ENCODE data around the gene CDHR1. TPM values are rescaled to one million over a fixed set of nuclear protein-coding genes. Genes with fewer than 3 reads are reported as not detected.

CDHR1 gene
- total and polyA plus RNA-seq, 7 donors, result 0.27 to 26.6 (median 2.4) TPM

DNA sequence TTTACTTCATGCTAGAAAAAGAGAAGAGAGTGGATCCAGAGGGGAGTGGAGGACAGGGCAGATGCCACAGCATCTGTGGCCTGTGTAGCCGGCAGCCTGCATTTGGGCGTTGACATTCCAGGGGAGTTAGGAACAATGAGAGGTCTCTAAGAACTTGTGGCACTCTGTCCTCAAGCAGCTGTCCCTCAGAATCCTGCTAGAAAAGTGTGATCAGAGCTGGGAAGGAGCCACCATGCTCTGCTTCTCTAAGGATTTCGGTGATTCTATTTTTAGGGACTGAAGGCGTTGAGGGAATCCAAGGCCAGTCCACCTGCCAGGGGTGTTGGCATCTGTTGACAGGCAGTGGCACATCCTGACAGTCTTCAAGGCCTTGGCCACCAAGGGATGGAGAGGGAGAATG lies 23.4 kb downstream of the CDHR1 start:
- intact Hi-C loops (cut with DNase I), result no loop called here
- TF ChIP-seq POLR2A (IDR thresholded peaks at IDR 0.05) (no peak), EP300 (IDR thresholded peaks at IDR 0.05) (no peak)
- DNase-seq, result no peak
- no peaks in the 10 kb centered on the region for H3K36me3 ChIP-seq
- 91 to 94% methylated on average over 4 of the region's 4 CpGs for WGBS, 2 donors
- H3K9me3 ChIP-seq, result no peaks in the 10 kb centered on the region
- H3K27me3 ChIP-seq, result peaks cover 0 to 5% (median 0%) of the 10 kb centered on the region in 3 donors
- H3K27ac ChIP-seq, result no peak overlapping the region
- no peaks in the 10 kb centered on the region for H3K4me1 ChIP-seq
- no peak overlapping the region for H3K4me3 ChIP-seq

DNA sequence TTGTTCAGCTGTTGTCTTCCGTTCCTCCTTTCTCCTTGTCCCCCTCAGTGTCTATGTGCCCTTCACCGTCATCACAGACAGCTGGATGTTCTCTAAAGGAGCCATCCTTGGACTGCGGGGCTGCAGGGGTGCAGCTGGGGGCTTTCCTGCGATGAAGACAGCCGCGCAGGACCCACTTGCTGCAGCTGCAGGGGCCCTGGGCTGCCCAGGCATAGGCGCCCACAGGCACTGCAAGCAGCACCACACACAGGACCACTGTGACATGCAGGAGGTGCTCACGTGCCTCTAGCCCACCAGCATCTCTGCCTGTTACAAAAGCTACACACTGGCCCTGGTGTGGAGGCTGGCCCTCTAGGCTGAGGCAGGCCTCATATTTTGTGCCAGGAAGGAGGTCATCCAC lies 27.6 kb downstream of the CDHR1 start:
- WGBS, 2 donors, result 87 to 93% methylated on average over 8 of the region's 8 CpGs
- H3K4me1 ChIP-seq, result no peaks in the 10 kb centered on the region
- H3K4me3 ChIP-seq, result no peak overlapping the region
- peaks cover 0 to 5% (median 0%) of the 10 kb centered on the region in 3 donors for H3K27me3 ChIP-seq
- H3K9me3 ChIP-seq, result no peaks in the 10 kb centered on the region
- no peak for DNase-seq
- intact Hi-C loops (cut with DNase I), result no loop called here
- H3K27ac ChIP-seq, result no peak overlapping the region
- H3K36me3 ChIP-seq, result no peaks in the 10 kb centered on the region
- TF ChIP-seq EP300 (IDR thresholded peaks at IDR 0.05) (no peak), POLR2A (IDR thresholded peaks at IDR 0.05) (no peak), POLR2AphosphoS5 (IDR thresholded peaks at IDR 0.05) (no peak)
- TF ChIP-seq, protein P1, sequence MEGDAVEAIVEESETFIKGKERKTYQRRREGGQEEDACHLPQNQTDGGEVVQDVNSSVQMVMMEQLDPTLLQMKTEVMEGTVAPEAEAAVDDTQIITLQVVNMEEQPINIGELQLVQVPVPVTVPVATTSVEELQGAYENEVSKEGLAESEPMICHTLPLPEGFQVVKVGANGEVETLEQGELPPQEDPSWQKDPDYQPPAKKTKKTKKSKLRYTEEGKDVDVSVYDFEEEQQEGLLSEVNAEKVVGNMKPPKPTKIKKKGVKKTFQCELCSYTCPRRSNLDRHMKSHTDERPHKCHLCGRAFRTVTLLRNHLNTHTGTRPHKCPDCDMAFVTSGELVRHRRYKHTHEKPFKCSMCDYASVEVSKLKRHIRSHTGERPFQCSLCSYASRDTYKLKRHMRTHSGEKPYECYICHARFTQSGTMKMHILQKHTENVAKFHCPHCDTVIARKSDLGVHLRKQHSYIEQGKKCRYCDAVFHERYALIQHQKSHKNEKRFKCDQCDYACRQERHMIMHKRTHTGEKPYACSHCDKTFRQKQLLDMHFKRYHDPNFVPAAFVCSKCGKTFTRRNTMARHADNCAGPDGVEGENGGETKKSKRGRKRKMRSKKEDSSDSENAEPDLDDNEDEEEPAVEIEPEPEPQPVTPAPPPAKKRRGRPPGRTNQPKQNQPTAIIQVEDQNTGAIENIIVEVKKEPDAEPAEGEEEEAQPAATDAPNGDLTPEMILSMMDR (IDR thresholded peaks at IDR 0.05), result no peak

DNA sequence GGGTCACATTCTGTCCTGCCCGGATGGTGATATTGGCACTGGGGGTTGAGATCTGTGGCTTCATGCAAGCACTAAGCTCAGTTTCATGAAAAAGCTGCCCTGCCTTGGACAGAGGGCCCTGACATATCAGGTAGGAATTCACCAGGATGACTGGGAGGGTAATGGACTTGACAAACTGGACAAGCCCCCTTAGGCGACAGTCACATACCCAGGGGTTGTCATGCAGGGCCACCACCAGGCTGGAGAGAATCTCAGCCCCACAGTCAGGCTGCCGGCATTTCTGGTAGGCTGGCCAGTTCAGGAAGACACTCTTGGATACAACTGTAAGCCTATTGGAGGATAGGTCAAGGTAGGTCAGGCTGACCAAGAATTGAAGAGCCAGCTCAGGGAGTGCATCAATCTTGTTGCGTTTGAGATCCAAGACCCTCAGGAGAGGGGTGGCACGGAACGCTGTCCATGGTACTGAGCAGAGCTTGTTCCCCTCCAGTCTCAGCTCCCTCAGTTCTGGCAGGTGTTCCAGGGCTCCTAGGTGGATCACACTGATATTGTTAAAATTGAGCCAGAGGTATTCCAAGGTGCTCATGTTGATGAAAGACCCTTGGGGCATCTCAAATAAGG lies 30.2 kb downstream of the CDHR1 start:
- intact Hi-C loops (cut with DNase I), result no loop called here
- Histone ChIP-seq H3K27me3 (peaks cover 0 to 5% (median 0%) of the 10 kb centered on the region in 3 donors), H3K9me3 (no peaks in the 10 kb centered on the region), H3K4me3 (no peak overlapping the region), H3K36me3 (no peaks in the 10 kb centered on the region), H3K4me1 (no peaks in the 10 kb centered on the region), H3K27ac (no peak overlapping the region)
- no peak for DNase-seq
- TF ChIP-seq POLR2A (IDR thresholded peaks at IDR 0.05) (no peak), POLR2AphosphoS5 (IDR thresholded peaks at IDR 0.05) (no peak), EP300 (IDR thresholded peaks at IDR 0.05) (no peak)
- TF ChIP-seq, protein P1 (IDR thresholded peaks at IDR 0.05), result no peak
- WGBS, 2 donors, result 53 to 54% methylated on average over 6 of the region's 6 CpGs

DNA sequence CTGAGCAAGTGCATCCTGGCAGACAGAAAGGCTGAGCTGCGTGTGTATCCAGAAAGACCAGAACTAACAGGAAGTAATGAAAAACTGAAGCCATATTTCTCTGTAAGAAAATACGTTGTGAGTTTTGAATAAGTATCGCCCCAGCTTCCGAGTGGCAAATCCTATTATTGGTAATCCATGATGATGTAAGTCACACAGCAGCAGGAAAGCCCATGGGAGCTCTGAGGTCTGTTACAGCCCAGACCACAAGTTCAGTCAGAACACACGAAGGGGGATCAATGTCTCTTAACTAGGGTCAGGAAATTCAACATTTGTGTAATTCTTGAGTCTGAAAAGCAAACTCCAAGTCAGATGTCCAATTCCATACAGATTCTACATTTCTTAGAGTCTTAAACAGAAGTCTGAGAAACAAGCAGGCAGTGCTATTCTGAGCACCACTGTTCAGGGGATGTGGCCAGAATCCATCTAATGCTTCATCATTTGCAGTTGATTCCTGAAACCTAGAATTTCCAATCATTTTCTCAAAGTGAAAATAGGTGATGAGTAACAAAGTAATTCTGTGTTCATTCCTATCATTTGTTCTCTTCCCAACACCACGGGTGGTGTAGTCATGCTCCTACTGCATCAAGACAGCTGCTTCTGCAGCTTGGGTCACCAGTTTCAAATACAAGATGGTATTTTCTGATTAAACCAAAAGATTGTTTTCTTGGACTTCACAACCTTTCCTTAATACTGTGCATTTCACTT lies 31.3 kb downstream of the CDHR1 start, which contains the start of gene LRIT2:
Gene LRIT2, minus strand, starts transcription at position 118 of the 747 bp plus-strand sequence. Its CDS starts 24 bp downstream, at position 94.
- H3K4me1 ChIP-seq, result no peaks in the 10 kb centered on the region
- no peak for DNase-seq
- no peaks in the 10 kb centered on the region for H3K36me3 ChIP-seq
- TF ChIP-seq POLR2AphosphoS5 (IDR thresholded peaks at IDR 0.05) (no peak), EP300 (IDR thresholded peaks at IDR 0.05) (no peak), POLR2A (IDR thresholded peaks at IDR 0.05) (no peak)
- TF ChIP-seq, protein P1 (IDR thresholded peaks at IDR 0.05), result no peak
- peaks cover 0 to 5% (median 0%) of the 10 kb centered on the region in 3 donors for H3K27me3 ChIP-seq
- no peaks in the 10 kb centered on the region for H3K9me3 ChIP-seq
- intact Hi-C loops (cut with DNase I), result no loop called here
- no peak within 1 kb of the TSS for H3K4me3 ChIP-seq
- 63 to 65% methylated on average over 6 of the region's 6 CpGs for WGBS, 2 donors
- no peak within 1 kb of the TSS for H3K27ac ChIP-seq

DNA sequence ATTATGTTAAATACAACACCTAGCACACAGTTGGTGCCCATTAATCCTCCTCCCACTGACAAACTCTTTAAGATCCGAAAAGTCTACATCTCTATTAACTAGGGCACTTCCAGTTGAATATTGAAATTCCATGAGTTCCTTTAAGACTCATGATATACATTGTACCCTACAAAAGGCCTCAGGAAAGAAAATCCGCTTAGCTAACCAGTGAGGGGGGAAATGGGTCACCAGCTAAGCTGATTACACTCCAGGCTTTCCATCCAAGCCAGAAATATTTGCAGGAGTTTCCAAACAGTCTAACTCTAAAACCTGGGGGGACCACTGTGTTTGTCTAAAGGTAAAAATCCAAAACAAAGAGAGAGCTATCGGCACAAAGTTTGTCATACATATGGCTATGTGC lies 32.3 kb downstream of the CDHR1 start:
- Histone ChIP-seq H3K4me1 (no peaks in the 10 kb centered on the region), H3K36me3 (no peaks in the 10 kb centered on the region), H3K9me3 (no peaks in the 10 kb centered on the region), H3K27ac (no peak overlapping the region), H3K27me3 (peaks cover 0 to 5% (median 0%) of the 10 kb centered on the region in 3 donors), H3K4me3 (no peak overlapping the region)
- no peak for DNase-seq
- intact Hi-C loops (cut with DNase I), result no loop called here
- WGBS, 2 donors, result 83 to 88% methylated on average over 3 of the region's 3 CpGs
- TF ChIP-seq POLR2A (IDR thresholded peaks at IDR 0.05), result no peak
- TF ChIP-seq EP300 (IDR thresholded peaks at IDR 0.05), result no peak
- no peak for TF ChIP-seq POLR2AphosphoS5 (IDR thresholded peaks at IDR 0.05)
- TF ChIP-seq, protein P1 (IDR thresholded peaks at IDR 0.05), result no peak
